NCI-H460 (cell line): ENCODE measurements around the gene PTPRG. TPM values are rescaled to one million over a fixed set of nuclear protein-coding genes. Genes with fewer than 3 reads are reported as not detected.
"Not testable (repeated sequence)": the region's sequence is repeated elsewhere in the genome, so short reads cannot be mapped to it uniquely, and the experiment has no call there.

Source experiments
- DNase-seq: peaks from one replicate; pipeline ENCODE4 v3.0.0-alpha.2; 2016; ENCODE audit warnings: low read depth; ENCODE audit errors: extremely low read depth
- total RNA-seq: library from RNA; depleted of rRNA; stranded (reverse); fragments of >200 nt; shearing (Covaris generic); gene quantifications from 2 replicates; pipeline ENCODE4 v1.2.3, GENCODE V29; 2014

The PTPRG gene
- total RNA-seq, 1 experiment from 2014 or later: 24.9 TPM

DNA sequence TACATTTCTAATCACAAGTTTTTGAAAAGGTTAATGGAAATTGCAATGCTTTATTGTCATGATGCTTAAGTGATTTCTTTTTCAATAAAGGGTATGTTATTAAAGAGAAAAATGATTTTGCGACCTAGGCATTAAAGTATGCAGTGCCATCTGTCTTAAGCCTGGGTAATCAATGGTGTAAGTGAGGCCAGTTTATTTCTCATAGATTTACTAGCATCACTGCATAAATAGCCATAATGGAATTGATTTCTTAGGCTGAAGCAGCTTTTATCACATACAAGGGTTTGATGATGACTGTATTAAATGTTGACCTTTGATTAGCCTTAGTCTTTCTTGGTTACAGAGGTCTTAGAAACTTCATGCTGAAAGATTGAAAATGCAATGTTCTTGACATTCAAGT is 464.5 kb downstream of the PTPRG start:
- no peak for DNase-seq

DNA sequence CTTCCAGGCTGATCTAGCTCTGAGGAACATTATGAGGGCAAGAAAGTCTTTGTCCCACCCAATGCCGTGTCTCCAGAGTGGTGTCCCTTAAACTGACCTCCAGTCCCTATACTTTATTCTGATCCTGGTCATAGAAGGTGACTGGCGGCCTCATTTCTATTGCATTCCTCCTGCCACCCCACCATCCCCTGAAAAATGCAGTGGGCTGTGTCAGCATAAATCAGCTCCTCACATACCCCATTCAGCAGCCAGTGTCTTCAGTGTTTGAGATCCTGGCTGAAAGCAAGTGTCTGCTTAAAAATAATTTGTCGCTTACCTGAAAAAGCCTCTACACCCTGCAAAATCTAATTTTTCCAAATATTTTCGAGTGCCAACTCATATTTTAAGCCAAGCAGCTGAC is 465.9 kb downstream of the PTPRG start:
- DNase-seq: no peak

GRCh38 chr3:62027796-62028195 is 466.4 kb downstream of the PTPRG start:
- no peak for DNase-seq

GRCh38 chr3:62028236-62028635 is 466.9 kb downstream of the PTPRG start:
- no peak for DNase-seq

- no peak for DNase-seq
These were observed 471.4 kb downstream of the PTPRG start for GRCh38 chr3:62032738-62033137.

GRCh38 chr3:62035402-62036057 is 474.2 kb downstream of the PTPRG start:
- DNase-seq: no peak

GRCh38 chr3:62036726-62037125 is 475.4 kb downstream of the PTPRG start:
- no peak for DNase-seq

DNA sequence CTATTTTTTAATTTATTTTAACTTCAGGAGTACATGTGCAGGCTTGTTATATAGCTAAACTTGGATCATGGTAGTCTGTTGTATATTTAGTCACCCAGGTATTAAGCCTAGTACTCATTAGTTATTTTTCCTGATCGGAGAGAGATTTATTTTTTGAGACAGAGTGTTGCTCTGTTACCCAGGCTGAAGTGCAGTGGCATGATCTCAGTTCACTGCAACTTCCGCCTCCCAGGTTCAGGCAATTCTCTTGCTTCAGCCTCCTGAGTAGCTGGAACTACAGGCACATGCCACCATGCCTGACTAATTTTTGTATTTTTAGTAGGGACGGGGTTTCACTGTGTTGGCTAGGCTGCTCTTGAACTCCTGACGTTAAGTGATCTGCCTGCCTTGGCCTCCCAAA is 477.4 kb downstream of the PTPRG start:
- not testable (repeated sequence) for DNase-seq

DNA sequence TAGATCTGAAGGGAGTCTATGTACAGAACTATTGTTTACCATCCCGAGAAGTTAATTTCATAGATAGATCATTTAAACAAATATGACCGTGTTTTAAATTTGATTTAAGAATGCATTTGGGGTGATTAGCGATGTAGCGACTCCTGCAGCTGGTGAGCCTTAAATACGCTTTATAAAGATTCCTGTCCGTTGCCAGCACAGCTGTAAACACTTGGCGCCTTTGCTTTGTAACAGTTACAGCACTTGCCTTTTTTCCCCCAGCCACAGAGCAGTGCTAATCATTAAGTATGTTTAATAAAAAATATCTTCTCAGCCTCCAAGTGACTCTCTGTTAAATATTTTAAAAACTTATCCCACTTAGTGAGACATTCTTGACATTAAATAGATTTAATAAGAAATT is 478.2 kb downstream of the PTPRG start:
- no peak for DNase-seq

DNA sequence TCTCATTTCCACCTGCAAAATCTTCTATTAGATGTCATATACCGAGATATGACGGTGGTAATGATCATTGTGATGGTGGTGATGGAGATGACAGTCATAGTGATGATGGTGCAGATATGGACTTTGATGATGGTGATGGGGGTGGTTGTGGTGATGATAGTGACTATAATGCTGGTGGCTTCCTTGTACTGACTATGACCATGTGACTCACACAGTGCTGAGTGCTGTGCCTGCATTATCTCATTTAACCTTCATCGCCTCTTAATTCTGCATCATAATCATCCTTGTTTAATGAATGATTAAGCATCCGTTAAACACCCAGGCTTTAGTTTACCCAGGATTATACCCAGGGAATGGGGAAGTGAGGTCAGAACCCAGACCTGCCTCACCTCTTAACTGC is 480.3 kb downstream of the PTPRG start:
- no peak for DNase-seq

DNA sequence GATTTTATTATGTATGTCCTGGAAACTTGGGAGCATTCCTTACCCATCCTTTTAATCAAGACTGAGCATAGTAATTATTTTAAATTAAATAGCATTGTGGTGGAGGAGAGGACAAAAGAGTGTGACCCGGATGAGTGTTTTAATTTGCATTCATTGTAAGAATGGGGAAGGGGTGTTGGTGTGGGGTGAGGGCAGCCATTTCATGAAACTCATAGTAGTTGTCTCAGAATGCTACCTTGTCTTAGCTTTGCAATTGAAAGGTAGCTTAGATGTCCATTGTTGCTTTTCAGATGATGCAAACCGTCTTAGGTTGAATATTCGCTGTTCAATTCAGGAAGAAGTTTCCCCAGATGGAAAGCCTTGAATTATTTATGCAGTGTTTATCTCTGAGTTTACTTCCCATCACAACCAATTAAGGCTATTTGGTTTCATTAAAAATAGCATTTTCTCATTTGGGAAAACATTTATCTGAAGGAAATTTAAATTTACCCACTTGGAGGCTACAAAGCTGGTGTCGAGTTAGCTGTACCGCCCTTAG is 483.6 kb downstream of the PTPRG start:
- no peak for DNase-seq

- no peak for DNase-seq
These were observed 485.0 kb downstream of the PTPRG start for GRCh38 chr3:62046326-62046725.

DNA sequence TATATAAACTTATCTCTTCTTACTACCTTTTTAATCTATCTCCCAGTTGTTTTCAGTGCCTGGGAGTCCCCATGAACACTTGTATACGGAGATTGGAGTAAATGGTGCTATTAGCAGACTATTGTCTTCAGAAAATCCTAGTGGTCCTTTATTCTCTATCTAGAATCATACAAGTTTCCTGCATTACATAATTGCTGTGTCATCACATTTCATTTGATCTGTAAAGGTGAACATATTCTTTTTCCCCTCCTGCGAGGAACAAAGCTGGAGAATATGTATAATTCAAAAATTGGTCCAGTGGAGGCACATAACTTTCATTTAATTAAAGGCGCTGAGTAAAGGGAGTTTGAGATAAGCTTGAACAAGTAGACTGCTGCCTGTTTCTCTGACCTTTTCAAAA is 487.2 kb downstream of the PTPRG start:
- no peak for DNase-seq

DNA sequence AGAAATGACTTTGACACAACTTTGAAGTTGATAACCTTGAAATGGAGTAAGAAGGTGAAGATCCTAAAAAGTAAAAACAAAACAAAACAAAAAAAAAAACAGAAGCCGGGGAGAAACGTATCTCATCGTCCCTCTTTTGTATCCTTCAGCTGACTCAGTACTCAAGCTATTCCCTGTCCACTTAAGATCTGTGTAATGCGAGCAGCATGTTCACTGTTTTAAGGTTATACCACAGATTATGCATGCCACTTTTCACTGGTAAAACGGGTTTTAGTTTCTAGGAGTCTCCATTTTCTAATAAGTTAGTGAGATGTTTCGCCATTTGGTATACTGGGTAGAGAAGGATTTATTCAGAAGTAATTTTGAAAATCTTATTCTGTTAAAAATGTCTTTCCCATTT is 487.7 kb downstream of the PTPRG start:
- DNase-seq: no peak

DNA sequence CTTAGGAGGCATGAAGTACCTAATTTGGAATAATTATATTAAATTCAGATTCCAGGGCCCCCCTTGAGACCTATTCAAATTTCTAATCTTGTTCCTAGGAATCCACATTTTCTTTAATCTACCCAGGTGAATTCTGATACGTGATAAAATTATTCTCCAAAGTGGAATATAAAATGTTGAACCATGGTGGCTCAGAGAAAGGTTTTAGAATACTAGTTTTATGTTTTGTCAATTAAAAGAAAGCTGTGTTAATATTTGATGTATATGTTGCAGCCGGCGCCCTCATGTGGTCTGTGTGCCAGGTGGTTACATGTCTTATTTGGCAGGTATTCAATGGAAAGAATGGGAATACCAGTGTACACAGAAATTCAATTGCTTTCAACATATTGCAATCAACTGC is 490.1 kb downstream of the PTPRG start:
- DNase-seq: no peak

DNA sequence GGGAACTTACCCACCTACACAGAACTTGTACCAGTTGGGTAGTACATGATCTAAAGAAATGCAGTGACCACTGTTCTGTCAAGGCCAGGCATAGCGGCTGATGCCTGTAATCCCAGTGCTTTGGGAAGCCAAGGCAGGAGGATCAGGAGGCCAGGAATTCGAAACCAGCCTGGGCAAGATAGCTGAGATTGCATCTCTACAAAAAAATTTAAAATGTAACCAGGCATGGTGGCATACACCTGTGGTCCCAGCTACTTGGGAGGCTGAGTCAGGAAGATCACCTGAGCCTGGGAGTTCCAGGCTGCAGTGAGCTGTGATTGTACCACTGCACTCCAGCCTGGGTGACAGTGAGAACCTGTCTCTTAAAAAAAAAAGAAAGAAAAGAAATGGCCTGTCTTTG is 491.0 kb downstream of the PTPRG start:
- DNase-seq: no peak

DNA sequence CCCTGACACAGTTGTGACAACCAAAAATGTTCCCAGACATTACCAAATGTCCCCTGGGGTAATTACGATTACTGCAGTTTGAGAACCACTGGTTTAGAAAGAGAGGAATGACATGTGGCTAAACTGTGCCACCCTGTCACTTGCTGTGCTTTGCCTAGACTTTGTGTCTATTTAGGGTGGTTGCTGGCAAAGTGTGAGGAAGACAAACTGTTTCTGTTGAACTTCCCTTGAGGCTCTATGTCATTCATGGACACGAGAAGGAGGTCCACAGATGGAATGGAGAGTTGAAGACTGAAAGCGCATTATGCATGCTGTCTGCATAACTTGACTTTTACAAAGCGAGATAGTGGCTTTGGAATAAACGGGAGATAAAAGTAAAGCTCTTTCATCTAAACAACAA is 495.3 kb downstream of the PTPRG start:
- no peak for DNase-seq

DNA sequence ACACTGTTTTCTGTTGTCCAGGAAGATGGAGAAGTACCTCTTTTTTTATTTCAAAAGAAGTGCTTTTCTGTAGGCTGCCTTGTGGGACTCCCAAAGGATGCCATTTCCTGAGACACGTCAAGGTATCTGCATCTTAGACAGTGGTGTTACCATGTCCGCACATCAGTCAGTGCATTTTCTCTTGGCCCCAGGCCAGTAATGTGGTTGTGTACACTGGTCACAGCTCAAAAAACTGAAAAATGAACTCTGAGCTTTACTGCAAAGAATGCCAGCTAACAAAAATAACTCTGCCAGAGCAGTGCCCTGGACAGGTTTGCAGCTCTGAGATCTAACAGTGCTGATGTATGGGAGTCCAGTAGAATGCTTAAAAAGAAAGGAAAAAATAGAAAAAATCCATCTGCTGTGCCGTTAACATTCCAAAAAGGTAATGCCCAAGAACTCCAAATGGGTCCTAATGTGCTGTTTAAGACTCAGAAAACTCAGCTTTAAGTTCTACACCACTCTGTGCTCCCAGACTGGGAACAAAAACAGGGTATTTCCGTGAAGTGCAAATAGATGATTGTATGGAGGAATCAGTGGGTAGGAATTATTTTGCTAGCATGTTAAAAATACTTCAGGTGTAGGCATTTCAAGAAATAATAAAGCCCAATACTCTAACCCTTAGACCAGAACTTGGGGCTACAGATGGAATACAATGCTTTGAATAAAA is 496.1 kb downstream of the PTPRG start:
- no peak for DNase-seq

DNA sequence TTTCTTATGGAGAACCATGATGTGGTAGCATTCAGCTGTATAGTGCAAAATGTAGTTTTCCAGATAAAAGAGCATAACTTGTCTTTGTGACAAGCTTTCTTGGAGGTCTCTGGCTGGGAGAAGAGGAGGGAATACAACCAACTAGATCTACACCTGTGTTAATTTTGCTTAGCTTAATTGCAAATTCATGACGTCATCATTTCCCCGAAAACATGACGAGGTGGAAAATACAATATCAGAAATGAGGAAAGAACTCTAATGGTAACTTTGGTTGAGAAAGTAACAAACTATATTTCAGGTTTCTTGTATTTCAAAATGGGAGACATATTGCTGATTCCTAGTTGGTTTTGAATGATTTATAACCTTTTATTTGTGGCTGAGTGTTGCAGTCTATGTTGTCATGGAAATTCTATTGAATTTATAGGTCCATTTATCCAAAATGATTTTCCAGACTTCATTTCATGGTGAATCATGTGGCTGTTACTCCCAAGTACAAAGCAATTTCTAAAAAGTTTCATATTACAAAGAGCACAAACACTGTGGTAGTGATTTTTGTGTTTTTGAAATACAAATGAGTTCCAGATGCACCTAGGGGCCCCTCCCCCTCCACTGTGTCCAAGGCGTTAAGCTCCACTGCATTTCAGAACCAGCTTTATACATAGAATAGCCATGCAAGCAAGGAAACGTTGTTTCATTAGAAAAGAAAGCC is 504.8 kb downstream of the PTPRG start:
- DNase-seq: no peak

DNA sequence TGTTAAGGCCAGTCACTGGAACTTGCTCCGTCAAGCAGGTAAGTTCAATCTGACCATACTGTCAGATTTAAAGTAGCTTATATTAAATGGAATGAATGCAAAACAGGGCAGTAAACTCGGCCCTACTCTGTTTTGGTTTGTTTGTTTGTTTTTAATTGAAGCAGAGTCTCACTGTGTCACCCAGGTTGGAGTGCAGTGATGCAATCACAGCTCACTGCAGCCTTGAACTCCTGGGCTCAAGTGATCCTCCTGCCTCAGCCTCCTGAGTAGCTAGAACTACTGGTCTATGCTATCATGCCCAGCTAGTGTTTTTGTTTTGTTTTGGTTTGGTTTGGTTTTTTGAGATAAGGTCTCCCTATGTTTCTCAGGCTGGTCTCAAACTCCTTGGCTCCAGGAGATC is 507.0 kb downstream of the PTPRG start:
- DNase-seq: no peak

DNA sequence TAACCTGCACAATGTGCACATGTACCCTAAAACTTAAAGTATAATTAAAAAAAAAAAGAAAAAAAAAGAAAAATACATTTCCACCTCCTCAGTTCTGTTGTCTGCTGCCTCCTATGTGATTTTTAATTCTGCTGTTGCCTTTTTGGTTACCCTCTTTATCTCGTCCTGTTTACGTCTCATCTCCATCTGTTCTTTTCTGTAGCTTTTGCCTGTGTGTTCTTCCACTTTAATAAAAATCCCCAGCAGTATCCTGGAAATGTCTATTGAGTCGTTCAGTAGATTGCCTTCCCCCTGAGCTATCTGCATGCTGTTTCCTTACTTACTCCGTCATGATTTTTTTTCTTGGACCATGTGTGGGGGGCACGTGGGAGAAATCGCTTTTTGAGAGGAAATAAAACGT is 509.5 kb downstream of the PTPRG start:
- DNase-seq: no peak

DNA sequence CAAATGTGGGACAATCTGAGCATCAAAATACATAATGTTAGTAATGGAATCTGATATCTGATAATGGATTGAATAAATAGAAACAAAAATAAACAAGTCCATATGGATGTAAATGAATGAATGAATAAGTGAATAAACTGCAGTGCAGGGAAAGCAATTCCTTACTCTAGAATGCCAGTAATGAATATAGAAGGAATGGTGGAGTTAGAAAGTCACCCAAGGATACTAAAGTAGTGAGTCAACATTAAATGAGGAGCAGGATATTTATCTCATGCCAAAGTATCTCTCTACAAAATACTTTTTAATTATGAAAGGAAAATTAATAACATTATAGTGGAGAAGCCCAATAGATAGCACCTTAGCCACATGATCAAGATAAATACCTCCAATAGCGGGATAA is 511.7 kb downstream of the PTPRG start:
- DNase-seq: no peak
